ENCODE measurements around the gene ATPAF2.
A peak's percentile ranks its signal among the peaks of the same experiment; 100 is the strongest.

DNA sequence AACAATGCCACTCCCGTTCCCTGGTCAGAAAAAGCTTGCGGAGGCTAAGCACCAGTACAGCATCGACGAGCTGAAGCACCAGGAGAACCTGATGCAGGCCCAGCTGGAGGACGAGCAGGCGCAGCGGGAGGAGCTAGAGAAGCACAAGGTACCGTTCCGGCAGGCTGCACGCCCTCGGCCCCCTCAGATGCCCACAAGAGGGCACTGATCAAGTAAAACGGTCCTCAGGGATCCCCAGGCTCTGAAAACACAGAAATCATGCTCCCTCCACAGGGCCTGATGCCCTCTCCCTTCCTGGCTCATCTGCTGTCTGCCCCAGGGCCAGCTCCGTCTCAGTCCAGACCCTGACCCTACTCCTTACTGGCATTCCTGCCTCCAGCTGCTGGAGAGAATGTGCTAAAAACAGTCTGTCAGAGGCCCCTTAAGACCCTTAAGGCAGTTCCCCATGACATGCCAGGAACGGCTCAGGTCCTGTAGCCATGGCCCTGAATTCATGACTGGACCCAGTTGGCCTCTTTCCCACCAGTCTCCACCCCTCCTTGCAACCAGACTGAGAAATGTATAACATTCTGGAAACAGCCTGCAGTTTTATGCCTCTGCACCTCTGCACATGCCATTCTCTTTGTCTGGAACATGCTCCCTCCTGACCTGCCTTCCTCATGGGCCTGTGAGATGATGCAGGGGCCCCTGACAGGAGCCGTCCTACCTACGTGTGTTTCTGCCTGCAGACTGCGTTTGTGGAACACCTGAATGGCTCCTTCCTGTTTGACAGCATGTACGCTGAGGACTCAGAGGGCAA lies 44.5 kb downstream of the ATPAF2 start:
- TF ChIP-seq, protein P1, sequence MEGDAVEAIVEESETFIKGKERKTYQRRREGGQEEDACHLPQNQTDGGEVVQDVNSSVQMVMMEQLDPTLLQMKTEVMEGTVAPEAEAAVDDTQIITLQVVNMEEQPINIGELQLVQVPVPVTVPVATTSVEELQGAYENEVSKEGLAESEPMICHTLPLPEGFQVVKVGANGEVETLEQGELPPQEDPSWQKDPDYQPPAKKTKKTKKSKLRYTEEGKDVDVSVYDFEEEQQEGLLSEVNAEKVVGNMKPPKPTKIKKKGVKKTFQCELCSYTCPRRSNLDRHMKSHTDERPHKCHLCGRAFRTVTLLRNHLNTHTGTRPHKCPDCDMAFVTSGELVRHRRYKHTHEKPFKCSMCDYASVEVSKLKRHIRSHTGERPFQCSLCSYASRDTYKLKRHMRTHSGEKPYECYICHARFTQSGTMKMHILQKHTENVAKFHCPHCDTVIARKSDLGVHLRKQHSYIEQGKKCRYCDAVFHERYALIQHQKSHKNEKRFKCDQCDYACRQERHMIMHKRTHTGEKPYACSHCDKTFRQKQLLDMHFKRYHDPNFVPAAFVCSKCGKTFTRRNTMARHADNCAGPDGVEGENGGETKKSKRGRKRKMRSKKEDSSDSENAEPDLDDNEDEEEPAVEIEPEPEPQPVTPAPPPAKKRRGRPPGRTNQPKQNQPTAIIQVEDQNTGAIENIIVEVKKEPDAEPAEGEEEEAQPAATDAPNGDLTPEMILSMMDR (IDR thresholded peaks at IDR 0.05; ENCODE audit: poor library complexity), result peak; percentile 29
- TF ChIP-seq EZH2 (IDR thresholded peaks at IDR 0.05; ENCODE audit: borderline replicate concordance), result no peak
- TF ChIP-seq EZH2phosphoT487 (IDR thresholded peaks at IDR 0.05; ENCODE audit: low read depth, severe bottlenecking, unreplicated experiment), result no peak
